ENCODE measurements around the gene ZNF554.

ZNF554 gene

GRCh38 chr19:2793126-2793525 is 26.5 kb upstream of the ZNF554 start:
- Histone ChIP-seq H3K36me3 (ENCODE audit: insufficient read depth, low read length) (peaks cover 18% of the 10 kb centered on the region), H3K9ac (ENCODE audit: low read length) (no peak overlapping the region), H3K9me3 (ENCODE audit: low read length) (no peaks in the 10 kb centered on the region), H3K4me3 (ENCODE audit: low read depth in 1 of 2, low read length in 2 of 2) (no peak overlapping the region), H3K27ac (ENCODE audit: low read depth, low read length) (no peak overlapping the region), H3K4me1 (ENCODE audit: insufficient read depth, low read length) (no peaks in the 10 kb centered on the region), H3K27me3 (ENCODE audit: control insufficient read depth in 1 of 2, insufficient read depth in 2 of 2, low read length in 2 of 2) (no peaks in the 10 kb centered on the region)

- Histone ChIP-seq H3K4me3 (ENCODE audit: low read depth in 1 of 2, low read length in 2 of 2) (no peak overlapping the region), H3K9ac (ENCODE audit: low read length) (no peak overlapping the region), H3K9me3 (ENCODE audit: low read length) (no peaks in the 10 kb centered on the region), H3K27ac (ENCODE audit: low read depth, low read length) (no peak overlapping the region), H3K27me3 (ENCODE audit: control insufficient read depth in 1 of 2, insufficient read depth in 2 of 2, low read length in 2 of 2) (no peaks in the 10 kb centered on the region), H3K4me1 (ENCODE audit: insufficient read depth, low read length) (no peaks in the 10 kb centered on the region), H3K36me3 (ENCODE audit: insufficient read depth, low read length) (peaks cover 18% of the 10 kb centered on the region)
Observed at GRCh38 chr19:2793577-2793976, 26.1 kb upstream of the ZNF554 start.

GRCh38 chr19:2795827-2796658 is 23.6 kb upstream of the ZNF554 start:
- Histone ChIP-seq H3K27me3 (ENCODE audit: control insufficient read depth in 1 of 2, insufficient read depth in 2 of 2, low read length in 2 of 2) (no peaks in the 10 kb centered on the region), H3K36me3 (ENCODE audit: insufficient read depth, low read length) (peaks cover 17% of the 10 kb centered on the region), H3K27ac (ENCODE audit: low read depth, low read length) (no peak overlapping the region), H3K9me3 (ENCODE audit: low read length) (no peaks in the 10 kb centered on the region), H3K9ac (ENCODE audit: low read length) (no peak overlapping the region), H3K4me1 (ENCODE audit: insufficient read depth, low read length) (no peaks in the 10 kb centered on the region), H3K4me3 (ENCODE audit: low read depth in 1 of 2, low read length in 2 of 2) (no peak overlapping the region)

GRCh38 chr19:2796659-2797266 is 22.9 kb upstream of the ZNF554 start:
- Histone ChIP-seq H3K9ac (ENCODE audit: low read length) (no peak overlapping the region), H3K4me3 (ENCODE audit: low read depth in 1 of 2, low read length in 2 of 2) (no peak overlapping the region), H3K4me1 (ENCODE audit: insufficient read depth, low read length) (no peaks in the 10 kb centered on the region), H3K36me3 (ENCODE audit: insufficient read depth, low read length) (peaks cover 19% of the 10 kb centered on the region), H3K9me3 (ENCODE audit: low read length) (no peaks in the 10 kb centered on the region), H3K27me3 (ENCODE audit: control insufficient read depth in 1 of 2, insufficient read depth in 2 of 2, low read length in 2 of 2) (no peaks in the 10 kb centered on the region), H3K27ac (ENCODE audit: low read depth, low read length) (no peak overlapping the region)

- no peak overlapping the region for H3K9ac ChIP-seq (ENCODE audit: low read length)
- H3K4me3 ChIP-seq (ENCODE audit: low read depth in 1 of 2, low read length in 2 of 2), result no peak overlapping the region
- H3K27ac ChIP-seq (ENCODE audit: low read depth, low read length), result no peak overlapping the region
- peaks cover 19% of the 10 kb centered on the region for H3K36me3 ChIP-seq (ENCODE audit: insufficient read depth, low read length)
- no peaks in the 10 kb centered on the region for H3K9me3 ChIP-seq (ENCODE audit: low read length)
- H3K27me3 ChIP-seq (ENCODE audit: control insufficient read depth in 1 of 2, insufficient read depth in 2 of 2, low read length in 2 of 2), result no peaks in the 10 kb centered on the region
- no peaks in the 10 kb centered on the region for H3K4me1 ChIP-seq (ENCODE audit: insufficient read depth, low read length)
Observed at GRCh38 chr19:2797280-2797679, 22.4 kb upstream of the ZNF554 start.

- no peak overlapping the region for H3K9ac ChIP-seq (ENCODE audit: low read length)
- no peaks in the 10 kb centered on the region for H3K9me3 ChIP-seq (ENCODE audit: low read length)
- peaks cover 19% of the 10 kb centered on the region for H3K36me3 ChIP-seq (ENCODE audit: insufficient read depth, low read length)
- H3K4me3 ChIP-seq (ENCODE audit: low read depth in 1 of 2, low read length in 2 of 2), result no peak overlapping the region
- no peaks in the 10 kb centered on the region for H3K27me3 ChIP-seq (ENCODE audit: control insufficient read depth in 1 of 2, insufficient read depth in 2 of 2, low read length in 2 of 2)
- no peaks in the 10 kb centered on the region for H3K4me1 ChIP-seq (ENCODE audit: insufficient read depth, low read length)
- H3K27ac ChIP-seq (ENCODE audit: low read depth, low read length), result no peak overlapping the region
Observed at GRCh38 chr19:2798158-2798685, 21.4 kb upstream of the ZNF554 start.

- Histone ChIP-seq H3K4me1 (ENCODE audit: insufficient read depth, low read length) (no peaks in the 10 kb centered on the region), H3K27me3 (ENCODE audit: control insufficient read depth in 1 of 2, insufficient read depth in 2 of 2, low read length in 2 of 2) (no peaks in the 10 kb centered on the region), H3K9ac (ENCODE audit: low read length) (no peak overlapping the region), H3K9me3 (ENCODE audit: low read length) (no peaks in the 10 kb centered on the region), H3K27ac (ENCODE audit: low read depth, low read length) (no peak overlapping the region), H3K4me3 (ENCODE audit: low read depth in 1 of 2, low read length in 2 of 2) (no peak overlapping the region), H3K36me3 (ENCODE audit: insufficient read depth, low read length) (peaks cover 19% of the 10 kb centered on the region)
Observed at GRCh38 chr19:2798733-2799132, 20.9 kb upstream of the ZNF554 start.

GRCh38 chr19:2799273-2800020 is 20.2 kb upstream of the ZNF554 start:
- Histone ChIP-seq H3K4me3 (ENCODE audit: low read depth in 1 of 2, low read length in 2 of 2) (no peak overlapping the region), H3K9ac (ENCODE audit: low read length) (no peak overlapping the region), H3K27ac (ENCODE audit: low read depth, low read length) (no peak overlapping the region), H3K27me3 (ENCODE audit: control insufficient read depth in 1 of 2, insufficient read depth in 2 of 2, low read length in 2 of 2) (no peaks in the 10 kb centered on the region), H3K4me1 (ENCODE audit: insufficient read depth, low read length) (no peaks in the 10 kb centered on the region), H3K9me3 (ENCODE audit: low read length) (no peaks in the 10 kb centered on the region), H3K36me3 (ENCODE audit: insufficient read depth, low read length) (peaks cover 19% of the 10 kb centered on the region)

- Histone ChIP-seq H3K9ac (ENCODE audit: low read length) (no peak overlapping the region), H3K9me3 (ENCODE audit: low read length) (no peaks in the 10 kb centered on the region), H3K36me3 (ENCODE audit: insufficient read depth, low read length) (peaks cover 17% of the 10 kb centered on the region), H3K27ac (ENCODE audit: low read depth, low read length) (no peak overlapping the region), H3K4me1 (ENCODE audit: insufficient read depth, low read length) (no peaks in the 10 kb centered on the region), H3K27me3 (ENCODE audit: control insufficient read depth in 1 of 2, insufficient read depth in 2 of 2, low read length in 2 of 2) (no peaks in the 10 kb centered on the region), H3K4me3 (ENCODE audit: low read depth in 1 of 2, low read length in 2 of 2) (no peak overlapping the region)
Observed at GRCh38 chr19:2800506-2800905, 19.2 kb upstream of the ZNF554 start.

- no peaks in the 10 kb centered on the region for H3K9me3 ChIP-seq (ENCODE audit: low read length)
- H3K36me3 ChIP-seq (ENCODE audit: insufficient read depth, low read length), result peaks cover 19% of the 10 kb centered on the region
- H3K4me3 ChIP-seq (ENCODE audit: low read depth in 1 of 2, low read length in 2 of 2), result no peak overlapping the region
- no peaks in the 10 kb centered on the region for H3K27me3 ChIP-seq (ENCODE audit: control insufficient read depth in 1 of 2, insufficient read depth in 2 of 2, low read length in 2 of 2)
- H3K9ac ChIP-seq (ENCODE audit: low read length), result no peak overlapping the region
- no peaks in the 10 kb centered on the region for H3K4me1 ChIP-seq (ENCODE audit: insufficient read depth, low read length)
- no peak overlapping the region for H3K27ac ChIP-seq (ENCODE audit: low read depth, low read length)
Observed at GRCh38 chr19:2802826-2803225, 16.8 kb upstream of the ZNF554 start.

GRCh38 chr19:2803486-2804155 is 16.0 kb upstream of the ZNF554 start:
- no peaks in the 10 kb centered on the region for H3K9me3 ChIP-seq (ENCODE audit: low read length)
- no peak overlapping the region for H3K27ac ChIP-seq (ENCODE audit: low read depth, low read length)
- H3K4me1 ChIP-seq (ENCODE audit: insufficient read depth, low read length), result no peaks in the 10 kb centered on the region
- H3K9ac ChIP-seq (ENCODE audit: low read length), result no peak overlapping the region
- no peaks in the 10 kb centered on the region for H3K27me3 ChIP-seq (ENCODE audit: control insufficient read depth in 1 of 2, insufficient read depth in 2 of 2, low read length in 2 of 2)
- H3K36me3 ChIP-seq (ENCODE audit: insufficient read depth, low read length), result peaks cover 19% of the 10 kb centered on the region
- H3K4me3 ChIP-seq (ENCODE audit: low read depth in 1 of 2, low read length in 2 of 2), result no peak overlapping the region
